ENCODE measurements around the gene PCDH9. TPM values are rescaled to one million over a fixed set of nuclear protein-coding genes. Genes with fewer than 3 reads are reported as not detected.

The PCDH9 gene
- total RNA-seq, 1 donor from 2014 or later: 10.4 TPM

- H3K36me3 Mint-ChIP-seq (ENCODE audit: low read depth, unreplicated experiment): no peaks in the 10 kb centered on the region
Measured at GRCh38 chr13:66795636-66796035, 434.5 kb downstream of the PCDH9 start.

GRCh38 chr13:66794340-66795031 lies 435.6 kb downstream of the PCDH9 start:
- no peak for TF ChIP-seq CTCF (IDR thresholded peaks at IDR 0.05; ENCODE audit: insufficient read depth, low read depth, low read length)
- no peak for TF ChIP-seq EZH2 (IDR thresholded peaks at IDR 0.05; ENCODE audit: insufficient read depth, low read length)
- H3K9me3 ChIP-seq (ENCODE audit: insufficient read depth, low read depth, low read length): no peaks in the 10 kb centered on the region
- no peak overlapping the region for H3K27ac ChIP-seq (ENCODE audit: low read depth, low read length)
- H3K27me3 ChIP-seq (ENCODE audit: insufficient read depth, low read length): no peaks in the 10 kb centered on the region
- no peak overlapping the region for H3K4me2 ChIP-seq (ENCODE audit: low read length)
- Mint-ChIP-seq H3K27me3 (ENCODE audit: low read depth, unreplicated experiment) (no peaks in the 10 kb centered on the region), H3K4me1 (ENCODE audit: low read depth, unreplicated experiment) (no peaks in the 10 kb centered on the region), H3K27ac (ENCODE audit: unreplicated experiment) (no peak overlapping the region), H3K9me3 (ENCODE audit: unreplicated experiment) (no peaks in the 10 kb centered on the region), H3K36me3 (ENCODE audit: low read depth, unreplicated experiment) (no peaks in the 10 kb centered on the region), H3K4me3 (ENCODE audit: unreplicated experiment) (no peak overlapping the region)
- H3K79me2 ChIP-seq (ENCODE audit: insufficient read depth, low read length): no peaks in the 10 kb centered on the region
- no peak overlapping the region for H3K9ac ChIP-seq (ENCODE audit: low read length)
- no peak overlapping the region for H3K4me3 ChIP-seq (ENCODE audit: insufficient read depth, low read depth, low read length)
- H3K36me3 ChIP-seq (ENCODE audit: insufficient read depth, low read length): no peaks in the 10 kb centered on the region
- H4K20me1 ChIP-seq (ENCODE audit: insufficient read depth, low read length): no peaks in the 10 kb centered on the region
- no peak for DNase-seq (ENCODE audit: low read depth)
- no peak overlapping the region for H2AFZ ChIP-seq (ENCODE audit: low read depth, low read length)
- no peak for FAIRE-seq
- H3K4me1 ChIP-seq (ENCODE audit: insufficient read depth, low read length): no peaks in the 10 kb centered on the region

More at GRCh38 chr13:66795636-66796035, 434.5 kb downstream of the PCDH9 start:
- H3K27me3 ChIP-seq (ENCODE audit: insufficient read depth, low read length): no peaks in the 10 kb centered on the region
- Mint-ChIP-seq H3K9me3 (ENCODE audit: unreplicated experiment) (no peaks in the 10 kb centered on the region), H3K27ac (ENCODE audit: unreplicated experiment) (no peak overlapping the region), H3K27me3 (ENCODE audit: low read depth, unreplicated experiment) (no peaks in the 10 kb centered on the region), H3K4me1 (ENCODE audit: low read depth, unreplicated experiment) (no peaks in the 10 kb centered on the region), H3K4me3 (ENCODE audit: unreplicated experiment) (no peak overlapping the region)
- no peak for TF ChIP-seq CTCF (IDR thresholded peaks at IDR 0.05; ENCODE audit: insufficient read depth, low read depth, low read length)
- TF ChIP-seq EZH2 (IDR thresholded peaks at IDR 0.05; ENCODE audit: insufficient read depth, low read length): no peak
- H3K4me3 ChIP-seq (ENCODE audit: insufficient read depth, low read depth, low read length): no peak overlapping the region
- no peaks in the 10 kb centered on the region for H3K9me3 ChIP-seq (ENCODE audit: insufficient read depth, low read depth, low read length)
- H3K4me2 ChIP-seq (ENCODE audit: low read length): no peak overlapping the region
- FAIRE-seq (no peak), DNase-seq (ENCODE audit: low read depth) (no peak)
- no peaks in the 10 kb centered on the region for H4K20me1 ChIP-seq (ENCODE audit: insufficient read depth, low read length)
- H3K27ac ChIP-seq (ENCODE audit: low read depth, low read length): no peak overlapping the region
- no peak overlapping the region for H3K9ac ChIP-seq (ENCODE audit: low read length)
- no peaks in the 10 kb centered on the region for H3K79me2 ChIP-seq (ENCODE audit: insufficient read depth, low read length)
- H3K36me3 ChIP-seq (ENCODE audit: insufficient read depth, low read length): no peaks in the 10 kb centered on the region
- H2AFZ ChIP-seq (ENCODE audit: low read depth, low read length): no peak overlapping the region
- H3K4me1 ChIP-seq (ENCODE audit: insufficient read depth, low read length): no peaks in the 10 kb centered on the region

- Histone ChIP-seq H3K79me2 (ENCODE audit: insufficient read depth, low read length) (no peaks in the 10 kb centered on the region), H4K20me1 (ENCODE audit: insufficient read depth, low read length) (no peaks in the 10 kb centered on the region), H2AFZ (ENCODE audit: low read depth, low read length) (no peak overlapping the region), H3K4me1 (ENCODE audit: insufficient read depth, low read length) (no peaks in the 10 kb centered on the region), H3K36me3 (ENCODE audit: insufficient read depth, low read length) (no peaks in the 10 kb centered on the region), H3K4me2 (ENCODE audit: low read length) (no peak overlapping the region), H3K9ac (ENCODE audit: low read length) (no peak overlapping the region), H3K27ac (ENCODE audit: low read depth, low read length) (no peak overlapping the region), H3K4me3 (ENCODE audit: insufficient read depth, low read depth, low read length) (no peak overlapping the region), H3K9me3 (ENCODE audit: insufficient read depth, low read depth, low read length) (no peaks in the 10 kb centered on the region), H3K27me3 (ENCODE audit: insufficient read depth, low read length) (no peaks in the 10 kb centered on the region)
- FAIRE-seq: no peak
- no peak for DNase-seq (ENCODE audit: low read depth)
- no peak overlapping the region for H3K4me3 Mint-ChIP-seq (ENCODE audit: unreplicated experiment)
- no peaks in the 10 kb centered on the region for H3K27me3 Mint-ChIP-seq (ENCODE audit: low read depth, unreplicated experiment)
- H3K4me1 Mint-ChIP-seq (ENCODE audit: low read depth, unreplicated experiment): no peaks in the 10 kb centered on the region
- no peaks in the 10 kb centered on the region for H3K9me3 Mint-ChIP-seq (ENCODE audit: unreplicated experiment)
- no peak overlapping the region for H3K27ac Mint-ChIP-seq (ENCODE audit: unreplicated experiment)
- H3K36me3 Mint-ChIP-seq (ENCODE audit: low read depth, unreplicated experiment): no peaks in the 10 kb centered on the region
- TF ChIP-seq CTCF (IDR thresholded peaks at IDR 0.05; ENCODE audit: insufficient read depth, low read depth, low read length) (no peak), EZH2 (IDR thresholded peaks at IDR 0.05; ENCODE audit: insufficient read depth, low read length) (no peak)
Measured at GRCh38 chr13:66790861-66791260, 439.3 kb downstream of the PCDH9 start.

Measured in astrocyte (in vitro differentiated cells and primary cell).